ENCODE results near the gene TEK. TPM values are rescaled to one million over a fixed set of nuclear protein-coding genes. Genes with fewer than 3 reads are reported as not detected.

Gene TEK
- total RNA-seq, 1 donor from 2014 or later: 1.6 TPM

DNA sequence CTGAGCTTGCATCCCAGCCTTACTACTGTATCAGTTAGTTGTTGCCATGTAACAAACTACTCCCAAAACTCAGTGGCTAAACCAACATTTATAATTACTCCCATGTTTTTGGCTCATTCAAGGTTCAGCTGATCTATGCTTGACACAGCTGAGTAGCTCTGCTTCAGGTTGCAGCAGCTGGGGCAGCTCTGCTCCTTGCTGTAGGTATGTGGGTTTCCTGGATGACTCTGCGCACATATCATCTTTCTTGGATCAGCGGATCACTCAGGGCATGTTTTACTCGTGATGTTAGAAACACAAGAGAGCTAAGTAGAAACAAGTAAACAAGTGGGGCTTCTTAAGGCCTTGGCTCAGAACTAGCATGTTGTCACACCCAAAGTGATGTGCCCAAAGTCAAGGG is 15.1 kb downstream of the TEK start:
- no peak for TF ChIP-seq CTCF (IDR thresholded peaks at IDR 0.05)
- peaks cover 24% of the 10 kb centered on the region for H3K4me1 Mint-ChIP-seq (ENCODE audit: unreplicated experiment)
- DNase-seq (ENCODE audit: extremely low spot score, unreplicated experiment): no peak
- H3K4me3 Mint-ChIP-seq (ENCODE audit: unreplicated experiment): no peak overlapping the region
- H3K27ac Mint-ChIP-seq (ENCODE audit: unreplicated experiment): no peak overlapping the region
- no peaks in the 10 kb centered on the region for H3K27me3 Mint-ChIP-seq (ENCODE audit: unreplicated experiment)
- H3K36me3 Mint-ChIP-seq (ENCODE audit: unreplicated experiment): peaks cover 2% of the 10 kb centered on the region
- H3K9me3 Mint-ChIP-seq (ENCODE audit: unreplicated experiment): no peaks in the 10 kb centered on the region

DNA sequence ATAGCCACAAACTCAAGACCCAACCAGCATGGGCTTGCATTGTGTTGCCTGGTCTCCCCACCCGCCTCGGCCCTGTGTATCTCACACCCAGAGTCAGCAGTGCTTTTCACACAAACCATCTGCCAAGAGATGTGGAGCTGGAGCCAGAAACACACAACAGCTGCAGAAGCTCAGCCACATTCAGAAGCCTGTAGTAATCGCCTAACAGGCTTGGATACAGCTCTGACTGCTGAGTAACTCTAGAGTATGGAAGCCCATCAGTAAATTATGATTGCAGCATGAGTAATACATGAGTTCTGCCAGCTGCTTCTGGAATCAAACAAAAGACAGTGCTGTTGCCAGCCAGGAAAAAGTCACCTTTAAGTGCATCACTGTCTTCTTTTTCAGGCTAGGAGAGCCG is 16.0 kb downstream of the TEK start:
- Mint-ChIP-seq H3K4me1 (ENCODE audit: unreplicated experiment) (peaks cover 22% of the 10 kb centered on the region), H3K4me3 (ENCODE audit: unreplicated experiment) (no peak overlapping the region)
- no peak for TF ChIP-seq CTCF (IDR thresholded peaks at IDR 0.05)

GRCh38 chr9:27125936-27126335 is 16.9 kb downstream of the TEK start:
- Mint-ChIP-seq H3K9me3 (ENCODE audit: unreplicated experiment) (no peaks in the 10 kb centered on the region), H3K27ac (ENCODE audit: unreplicated experiment) (no peak overlapping the region), H3K4me3 (ENCODE audit: unreplicated experiment) (no peak overlapping the region), H3K36me3 (ENCODE audit: unreplicated experiment) (peaks cover 2% of the 10 kb centered on the region), H3K4me1 (ENCODE audit: unreplicated experiment) (peaks cover 27% of the 10 kb centered on the region), H3K27me3 (ENCODE audit: unreplicated experiment) (no peaks in the 10 kb centered on the region)
- TF ChIP-seq CTCF (IDR thresholded peaks at IDR 0.05): no peak
- DNase-seq (ENCODE audit: extremely low spot score, unreplicated experiment): no peak

More for the DNA sequence above, 16.0 kb downstream of the TEK start:
- Mint-ChIP-seq H3K36me3 (ENCODE audit: unreplicated experiment) (peaks cover 2% of the 10 kb centered on the region), H3K9me3 (ENCODE audit: unreplicated experiment) (no peaks in the 10 kb centered on the region), H3K27me3 (ENCODE audit: unreplicated experiment) (no peaks in the 10 kb centered on the region), H3K27ac (ENCODE audit: unreplicated experiment) (peak overlapping the region; percentile 61)
- DNase-seq (ENCODE audit: extremely low spot score, unreplicated experiment): no peak

GRCh38 chr9:27126670-27127069 is 17.6 kb downstream of the TEK start:
- peaks cover 30% of the 10 kb centered on the region for H3K4me1 Mint-ChIP-seq (ENCODE audit: unreplicated experiment)
- TF ChIP-seq CTCF (IDR thresholded peaks at IDR 0.05): no peak
- H3K36me3 Mint-ChIP-seq (ENCODE audit: unreplicated experiment): peaks cover 2% of the 10 kb centered on the region
- no peaks in the 10 kb centered on the region for H3K27me3 Mint-ChIP-seq (ENCODE audit: unreplicated experiment)
- no peak for DNase-seq (ENCODE audit: extremely low spot score, unreplicated experiment)
- H3K9me3 Mint-ChIP-seq (ENCODE audit: unreplicated experiment): no peaks in the 10 kb centered on the region
- H3K27ac Mint-ChIP-seq (ENCODE audit: unreplicated experiment): no peak overlapping the region
- H3K4me3 Mint-ChIP-seq (ENCODE audit: unreplicated experiment): no peak overlapping the region

- no peak for TF ChIP-seq CTCF (IDR thresholded peaks at IDR 0.05)
- H3K27me3 Mint-ChIP-seq (ENCODE audit: unreplicated experiment): no peaks in the 10 kb centered on the region
- H3K4me1 Mint-ChIP-seq (ENCODE audit: unreplicated experiment): peaks cover 23% of the 10 kb centered on the region
- H3K27ac Mint-ChIP-seq (ENCODE audit: unreplicated experiment): no peak overlapping the region
- H3K36me3 Mint-ChIP-seq (ENCODE audit: unreplicated experiment): peaks cover 2% of the 10 kb centered on the region
- no peaks in the 10 kb centered on the region for H3K9me3 Mint-ChIP-seq (ENCODE audit: unreplicated experiment)
- DNase-seq (ENCODE audit: extremely low spot score, unreplicated experiment): no peak
- no peak overlapping the region for H3K4me3 Mint-ChIP-seq (ENCODE audit: unreplicated experiment)
Measured at GRCh38 chr9:27129221-27129620, 20.2 kb downstream of the TEK start.
